ENCODE results near the gene STON2.

GRCh38 chr14:81275305-81276072 is 124.6 kb downstream of the STON2 start:
- TF ChIP-seq, protein P1, sequence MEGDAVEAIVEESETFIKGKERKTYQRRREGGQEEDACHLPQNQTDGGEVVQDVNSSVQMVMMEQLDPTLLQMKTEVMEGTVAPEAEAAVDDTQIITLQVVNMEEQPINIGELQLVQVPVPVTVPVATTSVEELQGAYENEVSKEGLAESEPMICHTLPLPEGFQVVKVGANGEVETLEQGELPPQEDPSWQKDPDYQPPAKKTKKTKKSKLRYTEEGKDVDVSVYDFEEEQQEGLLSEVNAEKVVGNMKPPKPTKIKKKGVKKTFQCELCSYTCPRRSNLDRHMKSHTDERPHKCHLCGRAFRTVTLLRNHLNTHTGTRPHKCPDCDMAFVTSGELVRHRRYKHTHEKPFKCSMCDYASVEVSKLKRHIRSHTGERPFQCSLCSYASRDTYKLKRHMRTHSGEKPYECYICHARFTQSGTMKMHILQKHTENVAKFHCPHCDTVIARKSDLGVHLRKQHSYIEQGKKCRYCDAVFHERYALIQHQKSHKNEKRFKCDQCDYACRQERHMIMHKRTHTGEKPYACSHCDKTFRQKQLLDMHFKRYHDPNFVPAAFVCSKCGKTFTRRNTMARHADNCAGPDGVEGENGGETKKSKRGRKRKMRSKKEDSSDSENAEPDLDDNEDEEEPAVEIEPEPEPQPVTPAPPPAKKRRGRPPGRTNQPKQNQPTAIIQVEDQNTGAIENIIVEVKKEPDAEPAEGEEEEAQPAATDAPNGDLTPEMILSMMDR (IDR thresholded peaks at IDR 0.05): no peak
- TF ChIP-seq POLR2A (IDR thresholded peaks at IDR 0.05): no peak

All from uterus (tissue), 2 donors.